ENCODE data around the gene SLC9A7. TPM values are rescaled to one million over a fixed set of nuclear protein-coding genes. Genes with fewer than 3 reads are reported as not detected.

Gene SLC9A7
- total RNA-seq, 1 donor from 2014 or later, result 1.9 TPM

DNA sequence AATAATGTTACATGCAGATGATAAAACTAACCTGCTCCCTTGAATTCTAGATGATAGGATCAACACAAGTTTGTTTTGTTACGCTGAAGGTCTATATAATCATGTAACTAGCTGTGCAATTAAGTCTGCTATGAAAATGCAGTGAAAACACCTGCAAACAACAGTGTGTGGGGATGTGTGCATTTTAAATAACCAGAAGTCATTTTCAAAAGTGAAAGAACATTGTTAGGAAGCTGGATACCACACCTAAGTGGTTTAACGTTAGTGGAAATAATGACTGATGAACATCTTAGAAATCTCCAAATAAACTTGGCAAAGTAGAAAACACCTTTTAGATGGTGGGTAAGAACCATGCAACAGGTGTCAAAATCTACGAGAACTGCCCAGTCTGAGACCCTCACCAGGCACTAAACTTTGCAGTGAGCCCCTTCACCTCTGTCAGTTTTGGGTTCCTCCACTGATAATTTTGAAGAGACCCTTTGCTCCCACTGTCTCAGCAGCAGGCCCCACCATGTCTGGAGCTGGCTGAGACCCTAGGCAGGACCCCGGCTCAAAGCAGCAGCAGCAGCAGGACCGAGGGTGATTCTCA, 148.8 kb downstream of the SLC9A7 start:
- no peak for DNase-seq (ENCODE audit: low spot score)

DNA sequence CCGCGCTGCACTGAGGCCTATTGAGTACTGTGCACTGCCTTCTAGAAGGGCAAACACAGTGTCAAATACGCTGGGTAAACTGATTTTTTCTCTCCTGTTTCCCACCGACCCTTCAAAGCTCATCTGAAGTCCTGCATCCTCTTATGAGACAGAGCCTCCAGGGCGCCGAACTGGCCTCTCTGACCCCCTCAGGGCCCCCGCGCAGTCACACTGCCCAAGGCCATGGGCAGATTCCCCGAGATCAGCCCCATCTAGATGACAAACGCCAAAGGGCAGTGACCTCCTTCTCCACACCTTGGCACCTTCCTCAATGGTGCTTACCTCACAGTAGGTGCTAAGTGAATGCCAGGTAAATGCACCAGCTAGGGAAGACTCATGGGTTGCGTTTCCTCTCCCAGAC, 151.0 kb downstream of the SLC9A7 start:
- DNase-seq (ENCODE audit: low spot score), result no peak

DNA sequence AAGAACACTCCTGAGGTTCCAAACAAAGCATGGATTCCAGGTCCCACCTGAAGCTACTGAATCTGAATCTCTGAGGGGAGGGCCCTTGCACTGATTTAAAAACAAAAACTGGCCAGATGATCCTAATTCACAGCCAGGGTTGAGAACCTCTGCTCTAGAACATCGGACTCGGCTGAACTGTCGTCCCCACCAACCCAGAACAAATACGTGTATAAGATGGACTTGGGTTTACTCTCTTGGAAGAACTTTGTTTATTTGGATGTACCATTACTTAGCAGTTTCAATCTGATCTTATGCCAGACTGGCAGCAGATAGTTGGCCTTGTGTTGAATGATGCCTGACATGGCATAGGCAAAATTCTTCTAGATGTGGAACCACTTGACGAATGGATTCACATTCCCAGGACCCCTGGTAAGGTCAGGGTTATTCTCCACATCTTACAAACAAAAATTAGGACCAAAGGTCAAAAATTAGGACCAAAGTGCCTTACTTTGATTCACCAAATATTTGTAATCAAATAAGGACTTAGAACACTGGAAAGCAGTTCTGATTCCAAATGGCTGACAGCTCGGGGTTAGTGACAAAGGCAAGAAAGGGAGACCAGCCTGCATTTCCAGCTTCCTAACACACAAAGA, 156.3 kb downstream of the SLC9A7 start:
- DNase-seq (ENCODE audit: low spot score), result no peak

DNA sequence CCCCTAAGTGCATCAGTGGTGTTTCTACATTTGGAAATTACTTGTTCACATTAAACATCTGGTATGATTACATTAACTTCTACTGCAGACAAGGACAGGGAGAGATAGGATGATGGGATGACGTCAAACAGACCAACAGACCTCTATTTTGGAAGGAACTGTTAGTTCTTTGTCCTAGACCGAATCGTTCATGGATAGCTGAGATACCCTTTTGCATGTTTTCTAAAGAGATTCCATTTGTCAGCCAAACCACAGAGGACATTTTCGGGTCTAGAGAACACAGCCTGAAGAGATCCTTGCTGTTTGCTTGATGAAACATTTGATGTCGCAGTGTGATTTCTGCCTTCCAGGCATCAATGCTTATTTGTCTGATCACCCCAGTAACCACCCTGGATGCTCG, 157.6 kb downstream of the SLC9A7 start:
- no peak for DNase-seq (ENCODE audit: low spot score)

DNA sequence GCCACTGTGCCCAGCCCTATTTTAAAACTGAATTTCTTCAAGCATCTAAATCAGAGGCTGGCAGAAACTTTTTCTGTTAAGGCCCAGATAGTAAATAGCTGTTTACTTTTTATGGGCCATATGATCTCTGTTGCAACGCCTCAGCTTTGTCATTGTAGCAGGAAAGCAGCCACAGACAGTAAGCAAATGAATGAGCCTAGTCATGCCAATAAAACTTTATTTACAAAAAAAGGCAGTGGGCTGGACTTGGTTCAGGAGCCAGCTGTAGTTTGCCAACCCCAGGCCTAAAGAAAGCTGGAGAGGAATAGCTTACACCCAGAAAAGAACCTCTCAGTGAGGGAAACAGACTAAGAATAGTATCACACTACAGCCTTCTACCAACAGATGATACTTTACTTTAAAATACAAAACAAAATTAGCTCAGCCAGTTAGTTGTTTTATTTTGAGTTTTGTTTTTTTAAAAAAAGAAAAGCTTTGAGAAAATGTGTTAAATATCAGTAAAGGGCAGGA, 159.8 kb downstream of the SLC9A7 start:
- no peak for DNase-seq (ENCODE audit: low spot score)

DNA sequence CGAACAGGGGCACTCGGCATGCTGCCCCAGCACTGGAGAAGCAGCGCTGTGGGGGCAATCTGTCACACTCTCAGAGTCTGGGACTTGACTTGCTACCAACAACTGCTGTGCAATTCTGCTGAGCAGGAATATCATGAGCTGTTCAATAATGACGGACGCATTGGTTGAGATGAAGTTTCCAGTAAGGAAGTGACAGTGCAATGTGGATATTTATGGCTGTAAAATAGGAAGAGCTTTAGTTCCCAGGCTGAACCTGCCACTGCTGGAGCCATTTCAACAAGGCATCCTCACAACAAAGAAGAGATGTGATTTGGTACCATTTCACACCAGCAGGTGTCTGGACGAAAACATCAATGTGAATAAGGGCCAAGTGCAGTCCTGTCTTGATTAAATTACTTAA, 161.1 kb downstream of the SLC9A7 start:
- DNase-seq (ENCODE audit: low spot score), result no peak

DNA sequence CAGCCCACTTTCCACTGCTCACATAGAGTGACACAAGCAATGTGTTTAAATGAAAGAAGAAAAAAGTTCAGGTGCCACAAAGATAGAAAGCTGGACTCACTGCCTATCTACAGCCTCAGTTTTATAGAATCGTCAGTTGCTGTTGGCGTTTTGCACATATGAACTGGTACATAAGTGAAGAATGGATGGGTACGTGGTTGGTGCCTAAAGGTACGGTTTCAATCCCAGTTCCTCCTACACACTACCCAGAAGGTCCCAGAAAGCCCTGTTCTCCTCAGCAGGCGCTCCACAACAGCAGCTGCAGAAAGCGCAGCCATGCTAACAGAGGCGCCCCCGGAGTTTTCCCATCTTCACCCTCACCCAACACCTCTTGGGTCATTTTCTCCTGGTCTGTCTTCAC, 161.7 kb downstream of the SLC9A7 start:
- DNase-seq (ENCODE audit: low spot score), result no peak

DNA sequence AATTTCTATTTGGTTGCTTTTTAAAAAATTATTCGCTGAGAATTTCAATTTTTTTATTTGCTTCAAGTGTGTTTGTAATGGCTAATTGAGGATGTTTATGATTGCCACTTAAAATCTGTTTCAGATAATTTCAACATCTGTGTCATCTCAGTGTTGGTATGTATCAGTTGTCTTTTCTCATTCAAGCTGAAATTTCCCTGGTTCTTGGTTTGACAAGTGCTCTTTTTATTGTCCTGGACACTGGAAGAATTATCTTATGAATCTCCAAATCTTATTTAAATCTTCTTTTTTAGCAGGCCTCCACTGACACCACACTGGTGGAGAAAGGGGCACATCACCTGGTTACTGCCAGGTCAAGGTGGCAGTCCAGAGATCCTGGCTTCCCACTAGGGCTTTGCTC, 163.8 kb downstream of the SLC9A7 start:
- no peak for DNase-seq (ENCODE audit: low spot score)

DNA sequence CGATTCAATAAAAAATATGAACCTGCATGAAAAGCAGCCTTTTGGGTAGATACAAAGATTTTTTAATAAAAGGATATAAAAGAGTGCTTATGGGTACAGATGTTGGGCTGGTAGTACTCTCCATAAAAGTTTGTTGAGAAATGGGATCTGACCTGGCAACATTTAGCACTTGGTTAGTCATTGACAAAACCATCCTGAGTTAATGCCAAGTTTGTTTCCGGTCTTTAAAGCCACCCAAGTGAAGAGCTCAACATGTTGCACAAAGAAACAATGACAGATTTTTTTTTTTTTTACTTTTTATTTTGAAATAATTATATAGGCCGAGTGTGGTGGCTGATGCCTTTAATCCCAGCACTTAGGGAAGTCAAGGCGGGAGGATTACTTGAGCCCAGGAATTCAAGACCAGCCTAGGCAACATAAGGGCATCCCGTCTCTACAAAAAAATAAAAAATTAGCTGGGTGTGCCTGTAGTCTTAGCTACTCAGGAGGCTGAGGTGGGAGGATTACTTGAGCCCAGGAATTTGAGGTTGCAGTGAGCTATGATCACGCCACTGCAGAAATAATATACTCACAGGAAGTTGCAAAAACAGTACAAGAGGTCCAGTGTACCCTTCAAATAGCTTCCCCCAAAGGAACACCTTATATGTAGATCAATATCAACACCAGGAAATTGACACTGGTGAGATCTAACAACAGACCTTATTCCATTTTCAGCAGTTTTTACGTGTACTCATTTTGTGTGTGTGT, 168.8 kb downstream of the SLC9A7 start:
- DNase-seq (ENCODE audit: low spot score), result no peak

DNA sequence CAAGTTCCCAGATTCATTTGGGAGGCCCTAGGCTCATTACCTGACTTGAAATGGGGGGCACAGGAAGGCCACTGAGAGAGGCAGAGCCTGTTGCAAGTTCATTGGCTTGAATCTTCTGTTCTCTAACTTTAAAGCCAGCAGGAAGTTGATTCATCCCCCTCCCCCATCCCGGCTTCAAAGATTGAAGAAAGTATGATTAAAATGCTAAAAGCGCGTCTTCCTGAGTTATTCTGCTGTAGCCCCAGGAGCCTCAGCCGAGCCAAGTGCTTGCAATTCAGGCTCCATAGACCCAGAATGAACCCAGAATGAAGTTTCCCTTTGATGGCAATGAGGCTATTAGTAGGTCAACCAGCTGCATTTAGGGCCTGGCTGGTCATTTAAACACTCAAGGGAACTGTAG, 170.7 kb downstream of the SLC9A7 start:
- peak; percentile 52 for DNase-seq (ENCODE audit: low spot score)

DNA sequence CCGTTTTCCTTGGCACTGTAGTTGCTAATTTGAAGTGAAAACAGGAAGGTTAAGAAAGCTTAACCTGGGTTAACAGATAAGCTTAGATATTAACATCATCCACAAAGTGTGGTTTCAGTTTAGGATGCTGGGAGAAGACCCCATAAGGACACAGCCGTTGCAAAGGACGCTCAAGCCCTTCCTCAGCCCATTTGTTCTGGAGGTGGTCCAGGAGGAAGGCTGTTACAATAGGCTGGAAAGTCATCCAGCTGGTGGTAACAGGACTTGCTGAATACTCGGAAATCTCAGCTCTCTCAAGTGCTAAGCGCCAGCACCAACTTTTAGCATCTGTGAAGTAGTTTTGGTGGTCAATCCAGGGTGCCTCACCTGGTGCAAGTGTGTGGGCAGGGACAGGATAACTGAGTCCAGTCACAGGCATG, 171.2 kb downstream of the SLC9A7 start:
- peak; percentile 11 for DNase-seq (ENCODE audit: low spot score)

DNA sequence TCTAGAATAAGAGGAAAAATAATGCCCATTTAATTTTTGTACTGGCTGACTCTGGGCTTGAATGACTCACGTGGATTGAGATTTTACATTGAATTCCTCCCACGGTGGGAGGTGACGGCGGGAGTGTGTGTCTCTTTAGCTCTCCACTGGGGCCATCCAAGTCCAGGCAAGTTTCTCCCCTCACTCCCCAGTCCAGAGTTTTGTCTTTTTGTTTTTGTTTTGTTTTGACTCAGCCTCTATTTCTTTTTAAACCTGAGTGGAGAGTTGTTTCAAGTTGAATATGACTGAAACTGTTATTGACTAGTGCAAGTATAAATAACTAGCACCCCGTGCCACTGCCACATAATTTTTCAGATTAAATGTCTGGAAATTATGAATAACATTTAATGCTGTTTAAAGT, 171.8 kb downstream of the SLC9A7 start:
- DNase-seq (ENCODE audit: low spot score), result no peak

DNA sequence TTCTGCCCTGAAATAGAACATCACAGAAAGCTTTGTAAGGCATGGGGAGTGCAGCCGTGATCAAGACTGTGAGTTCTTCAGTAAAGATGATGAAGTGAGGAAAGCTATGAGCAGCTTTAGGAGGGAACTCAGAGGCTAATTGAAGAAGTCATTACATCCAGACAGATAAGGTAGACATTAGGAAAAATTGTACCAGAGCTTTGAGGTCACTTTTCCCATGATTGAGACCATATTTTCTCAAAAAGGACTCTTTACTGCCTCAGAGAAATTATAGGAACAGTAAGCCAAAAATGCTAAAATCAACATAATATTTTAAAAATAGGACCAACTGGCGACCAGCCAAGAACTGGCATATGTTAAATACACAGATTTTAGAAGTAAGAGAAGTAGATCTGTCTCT, 174.2 kb downstream of the SLC9A7 start:
- DNase-seq (ENCODE audit: low spot score), result peak; percentile 29

DNA sequence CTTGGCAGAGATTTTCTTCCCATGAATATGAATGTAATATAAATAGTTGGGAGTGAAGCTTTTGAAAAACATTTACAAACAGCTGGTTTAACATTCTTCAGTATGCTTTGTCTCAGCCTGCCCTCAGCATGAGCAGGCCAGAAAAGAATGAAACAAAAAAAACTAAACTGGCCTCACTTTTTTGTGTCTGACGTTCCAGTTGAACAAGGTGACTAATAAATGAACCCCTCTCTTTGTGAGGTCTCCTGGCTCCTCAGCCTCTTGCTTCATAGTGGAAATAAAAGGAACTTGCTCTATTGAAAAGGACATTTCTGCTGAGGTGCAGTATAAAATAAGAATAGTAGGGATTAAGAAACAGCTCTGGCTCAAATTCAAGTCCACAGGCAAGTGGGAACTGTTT, 176.0 kb downstream of the SLC9A7 start:
- DNase-seq (ENCODE audit: low spot score), result peak; percentile 58

DNA sequence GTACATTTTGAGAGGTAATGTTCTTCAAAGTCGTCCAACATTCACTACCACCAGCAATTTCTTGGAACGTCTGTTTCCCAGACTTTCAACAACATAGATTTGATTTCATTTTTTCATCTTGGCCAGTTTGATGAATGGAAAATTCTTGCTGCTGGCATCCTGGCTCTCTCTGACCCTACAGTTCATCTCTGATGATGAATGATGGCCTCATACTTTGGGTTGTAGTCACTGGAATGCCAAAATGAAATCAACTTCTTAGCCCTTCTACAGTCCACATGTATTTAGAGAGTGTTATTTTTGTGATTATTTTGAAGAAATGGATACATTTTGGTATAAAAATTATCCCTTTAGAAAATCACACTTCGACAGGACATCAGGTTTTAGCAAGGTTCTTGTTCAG, 176.6 kb downstream of the SLC9A7 start:
- peak; percentile 12 for DNase-seq (ENCODE audit: low spot score)

DNA sequence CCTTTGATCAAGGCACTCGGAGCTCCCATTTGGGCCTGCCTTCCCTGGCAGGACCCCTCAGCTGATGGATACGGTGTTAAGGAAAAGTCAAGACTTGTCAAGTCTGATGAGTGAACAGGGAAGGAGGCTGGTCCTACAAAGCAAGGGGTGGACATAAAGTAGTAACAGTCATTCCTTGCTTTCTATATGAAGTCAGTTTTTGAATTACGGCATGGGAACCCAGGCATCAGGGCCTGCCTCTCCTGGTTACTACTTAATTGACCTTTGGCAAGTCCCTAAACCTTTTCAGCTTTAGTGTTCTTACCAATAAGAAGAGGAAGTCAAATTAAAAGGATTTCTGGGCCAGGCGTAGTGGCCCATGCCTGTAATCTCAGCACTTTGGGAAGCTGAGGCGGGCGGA, 178.3 kb downstream of the SLC9A7 start:
- no peak for DNase-seq (ENCODE audit: low spot score)

DNA sequence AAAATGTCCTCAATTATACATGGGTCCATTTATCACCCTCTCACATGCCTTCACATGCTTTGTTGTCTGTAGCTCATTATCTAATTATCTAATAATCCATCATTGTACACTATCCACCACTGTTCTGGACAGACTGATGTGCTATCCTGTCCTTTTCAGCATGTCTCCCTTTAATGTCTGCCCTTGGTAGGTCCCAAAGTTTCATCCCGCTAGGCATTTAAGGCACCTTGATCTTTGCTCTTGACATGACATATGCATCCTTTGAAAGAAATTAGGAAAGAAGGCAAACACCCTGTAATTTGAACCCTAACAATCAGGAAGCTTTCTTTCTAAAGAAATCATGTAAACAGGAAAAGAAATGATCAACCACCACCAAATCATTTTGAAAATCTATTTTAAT, 179.7 kb downstream of the SLC9A7 start:
- no peak for DNase-seq (ENCODE audit: low spot score)

DNA sequence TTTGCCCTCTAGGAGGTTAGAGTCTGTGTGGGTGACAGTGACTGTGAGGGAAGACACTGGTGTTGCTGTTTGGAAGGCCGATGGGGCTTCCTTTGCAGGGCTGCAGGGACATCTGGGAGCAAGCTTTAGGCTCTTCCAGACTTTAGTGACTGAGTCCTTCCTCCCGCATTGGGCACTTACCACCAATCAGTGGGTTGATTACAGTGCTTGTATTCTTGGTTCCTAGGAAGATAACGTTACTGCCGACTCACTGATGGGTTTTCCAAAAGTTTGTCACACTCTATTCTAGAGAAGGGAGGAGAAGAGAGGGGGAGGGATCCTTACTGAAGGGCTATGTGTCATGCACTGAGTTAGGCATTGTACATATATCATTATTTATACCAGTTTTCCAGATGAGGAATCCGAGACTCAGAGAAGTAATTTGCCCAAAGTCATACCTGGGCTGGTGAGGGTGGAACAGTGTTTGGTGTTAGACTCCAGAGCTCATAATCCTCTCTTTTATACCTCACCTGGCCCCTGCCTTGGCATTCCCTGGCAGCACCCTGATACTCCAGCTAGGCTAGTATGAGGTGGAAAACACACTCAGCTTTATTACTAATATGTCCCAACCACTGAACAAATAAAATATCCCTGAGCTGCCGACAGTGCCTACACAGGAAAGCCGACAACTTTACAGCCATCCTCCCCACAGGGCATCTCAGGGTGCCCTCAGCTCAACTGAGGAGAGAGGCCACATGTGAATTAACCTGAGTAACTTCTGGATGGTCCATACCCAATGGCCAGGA, 181.5 kb downstream of the SLC9A7 start:
- no peak for DNase-seq (ENCODE audit: low spot score)

DNA sequence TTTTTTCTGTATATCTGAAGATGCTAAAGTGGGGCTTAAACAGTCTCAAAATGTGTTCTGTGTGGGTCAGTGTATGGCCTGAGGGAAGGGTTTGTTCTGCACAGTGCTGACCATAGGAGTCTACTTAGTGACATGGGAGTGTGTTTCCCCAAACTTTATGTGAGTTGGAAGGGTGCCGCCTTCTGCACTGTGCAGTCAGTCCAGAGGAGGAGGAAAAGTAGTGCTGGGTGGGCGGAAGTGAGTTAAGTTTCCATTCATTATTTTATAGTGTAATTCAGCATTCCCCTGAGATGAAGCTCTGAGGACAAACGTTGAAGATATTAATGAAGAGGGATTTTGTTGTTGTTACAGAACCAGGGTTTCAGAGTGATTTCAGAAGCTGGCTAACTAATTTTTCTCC, 182.5 kb downstream of the SLC9A7 start:
- DNase-seq (ENCODE audit: low spot score), result peak; percentile 3

DNA sequence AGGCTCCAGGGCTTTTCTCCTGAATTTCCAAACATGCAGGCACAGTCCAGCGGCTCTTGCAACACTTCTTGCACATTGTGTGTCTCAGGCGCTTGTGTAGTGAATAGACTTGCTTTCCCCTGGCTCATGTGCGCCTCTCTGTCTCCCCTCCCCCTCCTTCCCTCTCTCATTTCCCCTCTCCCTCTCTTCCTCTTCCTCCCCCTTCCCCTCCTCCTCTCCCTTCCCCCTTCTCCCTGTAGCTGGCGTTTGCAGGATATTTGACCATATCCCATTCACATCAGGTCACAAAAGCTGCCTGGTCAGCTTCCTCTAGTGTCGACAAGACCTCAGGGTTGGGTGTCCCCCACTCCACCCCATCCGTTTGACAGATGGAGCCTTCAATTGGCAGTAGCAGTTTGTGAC, 182.9 kb downstream of the SLC9A7 start:
- DNase-seq (ENCODE audit: low spot score), result peak; percentile 9

DNA sequence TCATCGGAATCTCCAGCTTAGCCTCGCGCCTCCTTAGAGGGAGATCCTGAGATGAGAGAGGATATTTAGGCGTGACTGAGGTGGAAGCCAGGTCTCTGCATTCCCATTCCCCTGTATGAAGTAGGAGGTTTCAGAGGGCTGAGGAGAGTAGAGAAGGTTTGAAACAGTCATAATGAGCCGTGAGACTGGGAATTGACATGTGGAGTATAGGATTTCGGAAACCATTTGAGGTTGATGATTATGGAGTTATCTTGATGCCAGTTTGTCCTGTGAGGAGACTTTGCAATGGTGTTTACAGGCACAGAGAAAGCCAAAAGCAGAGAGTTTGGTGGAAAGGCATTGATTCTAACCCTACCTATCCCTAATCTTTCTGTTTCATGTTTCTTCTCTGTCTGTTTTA, 183.3 kb downstream of the SLC9A7 start:
- no peak for DNase-seq (ENCODE audit: low spot score)

DNA sequence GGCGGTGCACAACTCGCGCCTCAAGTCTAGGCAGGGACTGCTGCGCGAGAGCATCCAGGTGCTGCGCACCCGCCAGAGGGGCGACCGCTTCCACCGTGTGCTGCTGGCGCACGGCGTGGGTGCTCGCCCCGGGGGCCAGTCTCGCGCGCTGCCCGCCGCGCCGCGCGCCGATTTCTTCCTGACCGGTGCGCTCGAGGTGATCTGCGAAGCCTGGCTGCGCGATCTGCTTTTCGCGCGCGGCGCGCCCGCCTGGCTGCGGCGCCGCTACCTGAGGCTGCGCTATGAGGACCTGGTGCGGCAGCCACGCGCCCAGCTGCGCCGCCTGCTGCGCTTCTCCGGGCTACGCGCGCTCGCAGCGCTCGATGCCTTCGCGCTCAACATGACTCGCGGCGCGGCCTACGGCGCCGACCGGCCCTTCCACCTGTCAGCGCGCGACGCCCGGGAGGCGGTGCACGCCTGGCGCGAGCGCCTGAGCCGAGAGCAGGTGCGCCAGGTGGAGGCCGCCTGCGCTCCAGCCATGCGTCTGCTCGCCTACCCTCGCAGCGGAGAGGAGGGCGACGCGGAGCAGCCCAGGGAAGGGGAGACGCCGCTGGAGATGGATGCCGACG, 184.0 kb downstream of the SLC9A7 start:
- no peak for DNase-seq (ENCODE audit: low spot score)

All from umbilical cord (tissue), 2 donors.